ENCODE measurements around the gene MMADHC. TPM values are rescaled to one million over a fixed set of nuclear protein-coding genes. Genes with fewer than 3 reads are reported as not detected.

MMADHC gene
- total RNA-seq, 1 donor from 2014 or later = 92.8 TPM

GRCh38 chr2:149625671-149626070, 38.1 kb upstream of the MMADHC start:
- H3K9me3 Mint-ChIP-seq = no peaks in the 10 kb centered on the region
- no peaks in the 10 kb centered on the region for H3K27me3 Mint-ChIP-seq (ENCODE audit: low read depth)
- no peak for TF ChIP-seq CTCF (IDR thresholded peaks at IDR 0.05; ENCODE audit: unreplicated experiment)
- peak overlapping the region; percentile 33 for H3K27ac Mint-ChIP-seq
- no peak for DNase-seq (ENCODE audit: low spot score in 2 of 2, unreplicated experiment in 2 of 2)
- peaks cover 52% of the 10 kb centered on the region for H3K4me1 Mint-ChIP-seq
- no peaks in the 10 kb centered on the region for H3K36me3 Mint-ChIP-seq
- no peak overlapping the region for H3K4me3 Mint-ChIP-seq

- Mint-ChIP-seq H3K9me3 (no peaks in the 10 kb centered on the region), H3K4me1 (peaks cover 56% of the 10 kb centered on the region), H3K36me3 (no peaks in the 10 kb centered on the region), H3K4me3 (no peak overlapping the region), H3K27ac (peak overlapping the region; percentile 33), H3K27me3 (ENCODE audit: low read depth) (no peaks in the 10 kb centered on the region)
- TF ChIP-seq CTCF (IDR thresholded peaks at IDR 0.05; ENCODE audit: unreplicated experiment) = no peak
- no peak for DNase-seq (ENCODE audit: low spot score in 2 of 2, unreplicated experiment in 2 of 2)
Observed at GRCh38 chr2:149625271-149625670, 37.7 kb upstream of the MMADHC start.

- H3K27ac Mint-ChIP-seq = no peak overlapping the region
- H3K4me1 Mint-ChIP-seq = peaks cover 76% of the 10 kb centered on the region
- H3K9me3 Mint-ChIP-seq = no peaks in the 10 kb centered on the region
- H3K4me3 Mint-ChIP-seq = no peak overlapping the region
- peaks cover 2% of the 10 kb centered on the region for H3K36me3 Mint-ChIP-seq
- no peak for TF ChIP-seq CTCF (IDR thresholded peaks at IDR 0.05; ENCODE audit: unreplicated experiment)
- H3K27me3 Mint-ChIP-seq (ENCODE audit: low read depth) = no peaks in the 10 kb centered on the region
- no peak for DNase-seq (ENCODE audit: low spot score in 2 of 2, unreplicated experiment in 2 of 2)
Observed at GRCh38 chr2:149622343-149622742, 34.8 kb upstream of the MMADHC start.

GRCh38 chr2:149617476-149617875, 29.9 kb upstream of the MMADHC start:
- H3K27ac Mint-ChIP-seq = peak overlapping the region; percentile 83

GRCh38 chr2:149616681-149617456, 29.3 kb upstream of the MMADHC start:
- no peak for TF ChIP-seq CTCF (IDR thresholded peaks at IDR 0.05; ENCODE audit: unreplicated experiment)
- Mint-ChIP-seq H3K9me3 (no peaks in the 10 kb centered on the region), H3K27ac (peak overlapping the region; percentile 83), H3K27me3 (ENCODE audit: low read depth) (no peaks in the 10 kb centered on the region), H3K4me1 (peaks cover 80% of the 10 kb centered on the region), H3K4me3 (no peak overlapping the region), H3K36me3 (peaks cover 2% of the 10 kb centered on the region)
- no peak for DNase-seq (ENCODE audit: low spot score in 2 of 2, unreplicated experiment in 2 of 2)

More at GRCh38 chr2:149617476-149617875, 29.9 kb upstream of the MMADHC start:
- no peak for TF ChIP-seq CTCF (IDR thresholded peaks at IDR 0.05; ENCODE audit: unreplicated experiment)
- no peak overlapping the region for H3K4me3 Mint-ChIP-seq
- H3K27me3 Mint-ChIP-seq (ENCODE audit: low read depth) = no peaks in the 10 kb centered on the region
- H3K4me1 Mint-ChIP-seq = peaks cover 80% of the 10 kb centered on the region
- no peaks in the 10 kb centered on the region for H3K9me3 Mint-ChIP-seq
- H3K36me3 Mint-ChIP-seq = peaks cover 2% of the 10 kb centered on the region
- DNase-seq (ENCODE audit: low spot score in 2 of 2, unreplicated experiment in 2 of 2) = no peak
